Endothelial cell of umbilical vein (primary cell): ENCODE measurements around the gene TMEM233. TPM values are rescaled to one million over a fixed set of nuclear protein-coding genes. Genes with fewer than 3 reads are reported as not detected.

Experiments
- BruUV-seq: library from RNA; stranded (reverse); fragments of 400-500 nt; replicated peaks from 2 replicates; lab custom pipeline; 2021; lab: Mats Ljungman, UMichigan
- CTCF ChIA-PET: fragments of 300-600, 350-600 bp; sonication (Branson Sonifier 250); formaldehyde crosslinking; loops from one replicate; lab custom pipeline; 2021; ENCODE audit warnings: antibody characterized with exemption, inconsistent platforms; lab: Charles Lee
- POLR2A ChIA-PET: fragments of 300-600, 350-600 bp; sonication (Branson Sonifier 250); formaldehyde crosslinking; loops from one replicate; lab custom pipeline; 2021; ENCODE audit warnings: antibody characterized with exemption, inconsistent platforms; lab: Charles Lee
- DNase-seq: peaks from one replicate; pipeline ENCODE4 v3.0.0-alpha.2; 2011; ENCODE audit warnings: low read depth, low spot score
- FAIRE-seq: peaks from 2 replicates; lab custom pipeline; 2011; peaks lifted over from hg19 to GRCh38; lab: Jason Lieb, UNC
- H2AFZ ChIP-seq: 2 replicates; pipeline ENCODE4 v1.6.0; 2012; ENCODE audit warnings: low read depth, low read length, control low read depth, inconsistent platforms
- H3K27ac ChIP-seq: 2 replicates; pipeline ENCODE4 v1.5.1; 2011; ENCODE audit warnings: low read depth, mild to moderate bottlenecking, control low read depth, low read length, moderate library complexity; ENCODE audit not compliant: insufficient read depth
- H3K27me3 ChIP-seq, 2 experiments: 2 replicates each; pipeline versions ENCODE4 v1.6.0 to v1.6.1; 2011; ENCODE audit warnings: low read length in 2 of 2, mixed read lengths in 1 of 2; ENCODE audit not compliant: control insufficient read depth in 2 of 2, insufficient read depth in 2 of 2
- H3K36me3 ChIP-seq, 2 experiments: 2 replicates in 1 of 2; 3 replicates in 1 of 2; pipeline ENCODE4 v1.5.1; 2011; ENCODE audit warnings: low read length in 2 of 2, mild to moderate bottlenecking in 1 of 2, moderate library complexity in 1 of 2; ENCODE audit not compliant: control insufficient read depth in 2 of 2, insufficient read depth in 2 of 2; ENCODE audit errors: extremely low read depth in 1 of 2
- H3K4me1 ChIP-seq: 3 replicates; pipeline ENCODE4 v1.5.1; 2011; ENCODE audit warnings: mild to moderate bottlenecking, low read length; ENCODE audit not compliant: control insufficient read depth, insufficient read depth; ENCODE audit errors: extremely low read depth
- H3K4me2 ChIP-seq: 2 replicates; pipeline ENCODE4 v1.6.1; 2011; ENCODE audit warnings: low read length, control low read depth, mixed read lengths; ENCODE audit not compliant: insufficient read depth
- H3K4me3 ChIP-seq, 3 experiments: fragments of 200-600 bp in 1 of 3; sonication (generic), shearing (Covaris generic) in 1 of 3; replicated peaks in 1 of 3; 2 replicates each; pipeline ENCODE4 v1.5.1; 2011 to 2016; ENCODE audit warnings: control low read depth in 3 of 3, low read length in 3 of 3, mild to moderate bottlenecking in 2 of 3, inconsistent platforms in 1 of 3, low read depth in 1 of 3, moderate library complexity in 1 of 3; ENCODE audit not compliant: insufficient read depth in 1 of 3
- H3K79me2 ChIP-seq: 2 replicates; pipeline ENCODE4 v1.6.0; 2012; ENCODE audit warnings: low read length, inconsistent platforms; ENCODE audit not compliant: control insufficient read depth, insufficient read depth
- H3K9ac ChIP-seq: replicated peaks from 2 replicates; pipeline ENCODE3; 2011; ENCODE audit warnings: low read length, control low read depth; ENCODE audit not compliant: insufficient read depth; ENCODE audit errors: extremely low read depth
- H3K9me1 ChIP-seq: replicated peaks from 3 replicates; pipeline ENCODE4 v1.6.0; 2011; ENCODE audit warnings: mild to moderate bottlenecking, low read length; ENCODE audit not compliant: control insufficient read depth, insufficient read depth; ENCODE audit errors: extremely low read depth
- H3K9me3 ChIP-seq: replicated peaks from 2 replicates; pipeline ENCODE4 v1.5.1; 2012; ENCODE audit warnings: low read length, inconsistent platforms; ENCODE audit not compliant: control insufficient read depth, insufficient read depth
- H4K20me1 ChIP-seq: replicated peaks from 2 replicates; pipeline ENCODE3; 2011; ENCODE audit warnings: mild to moderate bottlenecking, low read length; ENCODE audit not compliant: control insufficient read depth, insufficient read depth; ENCODE audit errors: extremely low read depth
- EZH2 ChIP-seq: IDR thresholded peaks from 2 replicates; pipeline ENCODE4 v1.6.1; 2012; ENCODE audit warnings: borderline replicate concordance, low read depth, mild to moderate bottlenecking, moderate library complexity, low read length, inconsistent platforms; ENCODE audit not compliant: severe bottlenecking
- FOS ChIP-seq: IDR thresholded peaks from 2 replicates; pipeline ENCODE4 v1.6.1; 2011; ENCODE audit warnings: mild to moderate bottlenecking, low read length, moderate library complexity, borderline replicate concordance; ENCODE audit not compliant: insufficient read depth
- GATA2 ChIP-seq: IDR thresholded peaks from 2 replicates; pipeline ENCODE4 v1.7.0; 2011; ENCODE audit warnings: low read depth, mild to moderate bottlenecking, moderate library complexity, mixed read lengths, low read length; ENCODE audit not compliant: insufficient read length, insufficient read depth
- JUN ChIP-seq: IDR thresholded peaks from 2 replicates; pipeline ENCODE4 v1.6.1; 2011; ENCODE audit warnings: borderline replicate concordance, low read depth; ENCODE audit not compliant: insufficient read length, insufficient read depth
- MAX ChIP-seq: IDR thresholded peaks from 2 replicates; pipeline ENCODE4 v1.6.1; 2011; ENCODE audit not compliant: insufficient read depth, insufficient read length
- MYC ChIP-seq: IDR thresholded peaks from one replicate; pipeline ENCODE4 v1.6.1; 2011; ENCODE audit warnings: mild to moderate bottlenecking, low read depth, low read length
- POLR2A ChIP-seq: IDR thresholded peaks from 2 replicates; pipeline ENCODE4 v1.6.1; 2012; ENCODE audit warnings: low read depth, mild to moderate bottlenecking, control low read depth, low read length
- POLR2AphosphoS5 ChIP-seq: IDR thresholded peaks from 2 replicates; pipeline ENCODE4 v1.6.1; 2012; ENCODE audit warnings: low read depth, mild to moderate bottlenecking, control low read depth, low read length, moderate library complexity; ENCODE audit not compliant: insufficient read depth
- dilution Hi-C: fragments of 300-500 bp; cut with MboI; formaldehyde crosslinking; loops from one replicate; pipeline ENCODE4 v1.15.0; 2019; ENCODE audit warnings: low sequenced_read_pairs; ENCODE audit not compliant: extremely low pct_ligation_motif_present
- intact Hi-C: fragments of 100-400 bp; cut with micrococcal nuclease; formaldehyde crosslinking; loops from one replicate; pipeline ENCODE4 v1.10.0; 2022
- polyA plus RNA-seq, 4 experiments: library from polyadenylated mRNA; depleted of rRNA in 3 of 4; stranded (reverse) in 3 of 4; unstranded in 1 of 4; fragments of >200 nt; gene quantifications; 2 replicates each; pipeline versions ENCODE4 v1.2.1 to v1.2.3, GENCODE V29; 2011 to 2012; ENCODE audit warnings: missing spikeins in 1 of 4
- total RNA-seq: library from RNA; stranded (reverse); gene quantifications from 2 replicates; pipeline ENCODE4 v1.2.3, GENCODE V29; 2021
- TF ChIP-seq, protein P1 (sequence below), 2 donors: IDR thresholded peaks; 1 replicate in 1 of 2; 2 replicates in 1 of 2; pipeline ENCODE4 v1.5.1; 2011; ENCODE audit warnings: low read length in 2 of 2, mild to moderate bottlenecking in 2 of 2, moderate library complexity in 2 of 2, control low read depth in 1 of 2, inconsistent platforms in 1 of 2, low read depth in 1 of 2; ENCODE audit not compliant: insufficient read depth in 1 of 2; ENCODE audit errors: extremely low read depth in 1 of 2

TMEM233 gene
- total and polyA plus RNA-seq, 2 donors (not counting 3 experiments of a cell fraction or from before 2014, with no cell fraction given), result 0.01 TPM; not detected in 1

- dilution Hi-C loops (no loop called here), intact Hi-C loops (no loop called here)
- no TSS peak for BruUV-seq
- Histone ChIP-seq H4K20me1 (no peaks in the 10 kb centered on the region), H3K4me3 (no peak overlapping the region), H3K4me2 (no peak overlapping the region), H3K36me3 (peaks cover 2 to 7% of the 10 kb centered on the region in 2 experiments), H3K9me3 (no peaks in the 10 kb centered on the region), H3K9ac (no peak overlapping the region), H2AFZ (no peak overlapping the region), H3K79me2 (no peaks in the 10 kb centered on the region), H3K27ac (no peak overlapping the region), H3K9me1 (no peaks in the 10 kb centered on the region), H3K4me1 (no peaks in the 10 kb centered on the region), H3K27me3 (no peaks in the 10 kb centered on the region)
- FAIRE-seq, result no peak
- TF ChIP-seq, protein P1, sequence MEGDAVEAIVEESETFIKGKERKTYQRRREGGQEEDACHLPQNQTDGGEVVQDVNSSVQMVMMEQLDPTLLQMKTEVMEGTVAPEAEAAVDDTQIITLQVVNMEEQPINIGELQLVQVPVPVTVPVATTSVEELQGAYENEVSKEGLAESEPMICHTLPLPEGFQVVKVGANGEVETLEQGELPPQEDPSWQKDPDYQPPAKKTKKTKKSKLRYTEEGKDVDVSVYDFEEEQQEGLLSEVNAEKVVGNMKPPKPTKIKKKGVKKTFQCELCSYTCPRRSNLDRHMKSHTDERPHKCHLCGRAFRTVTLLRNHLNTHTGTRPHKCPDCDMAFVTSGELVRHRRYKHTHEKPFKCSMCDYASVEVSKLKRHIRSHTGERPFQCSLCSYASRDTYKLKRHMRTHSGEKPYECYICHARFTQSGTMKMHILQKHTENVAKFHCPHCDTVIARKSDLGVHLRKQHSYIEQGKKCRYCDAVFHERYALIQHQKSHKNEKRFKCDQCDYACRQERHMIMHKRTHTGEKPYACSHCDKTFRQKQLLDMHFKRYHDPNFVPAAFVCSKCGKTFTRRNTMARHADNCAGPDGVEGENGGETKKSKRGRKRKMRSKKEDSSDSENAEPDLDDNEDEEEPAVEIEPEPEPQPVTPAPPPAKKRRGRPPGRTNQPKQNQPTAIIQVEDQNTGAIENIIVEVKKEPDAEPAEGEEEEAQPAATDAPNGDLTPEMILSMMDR (IDR thresholded peaks at IDR 0.05; ENCODE audit: extremely low read depth in 1 of 2, insufficient read depth in 1 of 2, low read depth in 1 of 2, low read length in 2 of 2), result no peak
- TF ChIP-seq POLR2A (no peak), FOS (no peak), GATA2 (no peak), MYC (no peak), JUN (no peak), POLR2AphosphoS5 (no peak), EZH2 (no peak), MAX (no peak)
- ChIA-PET CTCF (interaction anchor here (2.2 kb wide), 1 partner anchor 18 kb away, joined by 6 read pairs; the partner anchor contains the start of gene PRKAB1), POLR2A (no interaction called here)
- no peak for DNase-seq
These were observed 91.8 kb downstream of the TMEM233 start for GRCh38 chr12:119685375-119685774.
